Stimulated activated naive CD8-positive, alpha-beta T cell treated with anti-CD3 and anti-CD28 coated beads, Interleukin-15, amount 100 ng/mL, for 72 hours (primary cell): Measurements from ENCODE around the gene CCZ1.
A peak's percentile ranks its signal among the peaks of the same experiment; 100 is the strongest.
"Not testable (repeated sequence)": the region's sequence is repeated elsewhere in the genome, so short reads cannot be mapped to it uniquely, and the experiment has no call there.

ENCODE experiments used
- ATAC-seq: fragments of 150-1000 bp; cut with Tn5 transposase; 2 replicates; pipeline ENCODE4 v1.10.0; 2021; ENCODE audit warnings: mild to moderate bottlenecking, moderate library complexity
- DNase-seq, 2 donors: peaks; one replicate each; pipeline ENCODE4 v3.0.0; 2021 to 2022
- H3K27ac Mint-ChIP-seq, 2 donors: one replicate each; pipeline ENCODE4 v1.8.0; 2022; ENCODE audit warnings: mild to moderate bottlenecking in 2 of 2, mixed read lengths in 2 of 2, moderate library complexity in 2 of 2
- H3K27me3 Mint-ChIP-seq: one replicate; pipeline ENCODE4 v1.8.0; 2022; ENCODE audit warnings: mixed read lengths
- H3K4me1 Mint-ChIP-seq: one replicate; pipeline ENCODE4 v1.8.0; 2022; ENCODE audit warnings: mild to moderate bottlenecking, mixed read lengths
- H3K4me3 Mint-ChIP-seq, 2 donors: one replicate each; pipeline ENCODE4 v1.8.0; 2022; ENCODE audit warnings: mild to moderate bottlenecking in 2 of 2, mixed read lengths in 2 of 2, moderate library complexity in 1 of 2
- H3K9me3 Mint-ChIP-seq, 2 donors: one replicate each; pipeline ENCODE4 v1.8.0; 2022; ENCODE audit warnings: mixed read lengths in 2 of 2

CCZ1 gene

GRCh38 chr7:5898480-5899224, at the start of gene CCZ1:
Gene CCZ1, plus strand, starts transcription at chr7:5898733. Its CDS starts 67 bp downstream, at chr7:5898800.
- H3K27me3 Mint-ChIP-seq, H3K4me1 Mint-ChIP-seq, H3K9me3 Mint-ChIP-seq: not testable (repeated sequence)
- peak within 1 kb of the TSS; percentile 85 to 87 for H3K4me3 Mint-ChIP-seq
- peak within 1 kb of the TSS; percentile 89 to 94 for H3K27ac Mint-ChIP-seq
- peak; percentile 62 to 79 for DNase-seq
- ATAC-seq = peak; percentile 95

- H3K4me3 Mint-ChIP-seq = no peak overlapping the region
- no peaks in the 10 kb centered on the region for H3K4me1 Mint-ChIP-seq
- peak overlapping the region in 1 of 2 donors; percentile 24 for H3K27ac Mint-ChIP-seq
- no peaks in the 10 kb centered on the region for H3K9me3 Mint-ChIP-seq
- DNase-seq (no peak), ATAC-seq (no peak)
- no peaks in the 10 kb centered on the region for H3K27me3 Mint-ChIP-seq
Observed at GRCh38 chr7:5850944-5851343, 47.6 kb upstream of the CCZ1 start.

- H3K4me1 Mint-ChIP-seq = peaks cover 15% of the 10 kb centered on the region
- H3K27ac Mint-ChIP-seq = no peak overlapping the region
- ATAC-seq (no peak), DNase-seq (no peak)
- no peak overlapping the region for H3K4me3 Mint-ChIP-seq
- H3K27me3 Mint-ChIP-seq = no peaks in the 10 kb centered on the region
- no peaks in the 10 kb centered on the region for H3K9me3 Mint-ChIP-seq
Observed at GRCh38 chr7:5854738-5855137, 43.8 kb upstream of the CCZ1 start.

- not testable (repeated sequence) for H3K4me3 Mint-ChIP-seq, ATAC-seq, DNase-seq, H3K9me3 Mint-ChIP-seq, H3K27me3 Mint-ChIP-seq
- Mint-ChIP-seq H3K27ac (peak overlapping the region in 1 of 2 donors; percentile 34), H3K4me1 (peaks cover 15% of the 10 kb centered on the region)
Observed at GRCh38 chr7:5857041-5857575, 41.4 kb upstream of the CCZ1 start.

- Mint-ChIP-seq H3K4me3 (peak overlapping the region in 1 of 2 donors; percentile 24), H3K27ac (peak overlapping the region; percentile 65 to 80), H3K4me1 (peaks cover 15% of the 10 kb centered on the region)
- H3K27me3 Mint-ChIP-seq, H3K9me3 Mint-ChIP-seq: not testable (repeated sequence)
- DNase-seq = peak in 1 of 2 donors; percentile 28
- peak; percentile 78 for ATAC-seq
Observed at GRCh38 chr7:5858494-5858893, 40.0 kb upstream of the CCZ1 start.

- H3K4me1 Mint-ChIP-seq = peaks cover 14% of the 10 kb centered on the region
- not testable (repeated sequence) for ATAC-seq, H3K27ac Mint-ChIP-seq, DNase-seq, H3K27me3 Mint-ChIP-seq, H3K4me3 Mint-ChIP-seq, H3K9me3 Mint-ChIP-seq
Observed at GRCh38 chr7:5861281-5861680, 37.3 kb upstream of the CCZ1 start.

- DNase-seq, H3K9me3 Mint-ChIP-seq, H3K27ac Mint-ChIP-seq, H3K4me3 Mint-ChIP-seq, H3K4me1 Mint-ChIP-seq, ATAC-seq, H3K27me3 Mint-ChIP-seq: not testable (repeated sequence)
Observed at GRCh38 chr7:5862753-5863366, 35.7 kb upstream of the CCZ1 start.

GRCh38 chr7:5865279-5865931, 33.1 kb upstream of the CCZ1 start:
- DNase-seq, H3K4me1 Mint-ChIP-seq, H3K4me3 Mint-ChIP-seq, H3K9me3 Mint-ChIP-seq, H3K27me3 Mint-ChIP-seq, ATAC-seq: not testable (repeated sequence)
- H3K27ac Mint-ChIP-seq = peak overlapping the region in 1 of 2 donors; percentile 85

GRCh38 chr7:5867060-5867459, 31.5 kb upstream of the CCZ1 start:
- Mint-ChIP-seq H3K27ac (no peak overlapping the region), H3K9me3 (no peaks in the 10 kb centered on the region), H3K4me3 (no peak overlapping the region), H3K4me1 (no peaks in the 10 kb centered on the region), H3K27me3 (no peaks in the 10 kb centered on the region)
- DNase-seq (no peak), ATAC-seq (no peak)

- not testable (repeated sequence) for H3K4me1 Mint-ChIP-seq, H3K27ac Mint-ChIP-seq, H3K4me3 Mint-ChIP-seq, H3K9me3 Mint-ChIP-seq, DNase-seq, ATAC-seq, H3K27me3 Mint-ChIP-seq
Observed at GRCh38 chr7:5868928-5869341, 29.6 kb upstream of the CCZ1 start.

GRCh38 chr7:5869691-5870090, 28.8 kb upstream of the CCZ1 start:
- no peak overlapping the region for H3K27ac Mint-ChIP-seq
- ATAC-seq = no peak

GRCh38 chr7:5870311-5870710, 28.2 kb upstream of the CCZ1 start:
- H3K9me3 Mint-ChIP-seq = no peaks in the 10 kb centered on the region
- no peak overlapping the region for H3K27ac Mint-ChIP-seq
- no peak overlapping the region for H3K4me3 Mint-ChIP-seq
- H3K27me3 Mint-ChIP-seq = no peaks in the 10 kb centered on the region
- H3K4me1 Mint-ChIP-seq = no peaks in the 10 kb centered on the region
- ATAC-seq = no peak
- no peak for DNase-seq

More at GRCh38 chr7:5869691-5870090, 28.8 kb upstream of the CCZ1 start:
- H3K9me3 Mint-ChIP-seq = no peaks in the 10 kb centered on the region
- no peak for DNase-seq
- H3K4me1 Mint-ChIP-seq = no peaks in the 10 kb centered on the region
- no peak overlapping the region for H3K4me3 Mint-ChIP-seq
- no peaks in the 10 kb centered on the region for H3K27me3 Mint-ChIP-seq

GRCh38 chr7:5872326-5872725, 26.2 kb upstream of the CCZ1 start:
- Mint-ChIP-seq H3K4me1 (no peaks in the 10 kb centered on the region), H3K27me3 (no peaks in the 10 kb centered on the region), H3K27ac (no peak overlapping the region), H3K4me3 (no peak overlapping the region), H3K9me3 (no peaks in the 10 kb centered on the region)
- ATAC-seq (no peak), DNase-seq (no peak)

- not testable (repeated sequence) for H3K4me1 Mint-ChIP-seq
Observed at GRCh38 chr7:5879591-5879990, 18.9 kb upstream of the CCZ1 start.

GRCh38 chr7:5880106-5880505, 18.4 kb upstream of the CCZ1 start:
- DNase-seq, ATAC-seq, H3K27me3 Mint-ChIP-seq, H3K9me3 Mint-ChIP-seq, H3K4me3 Mint-ChIP-seq, H3K4me1 Mint-ChIP-seq, H3K27ac Mint-ChIP-seq: not testable (repeated sequence)

More at GRCh38 chr7:5879591-5879990, 18.9 kb upstream of the CCZ1 start:
- not testable (repeated sequence) for H3K27ac Mint-ChIP-seq, H3K9me3 Mint-ChIP-seq, H3K4me3 Mint-ChIP-seq, ATAC-seq, DNase-seq, H3K27me3 Mint-ChIP-seq

- DNase-seq, H3K27me3 Mint-ChIP-seq, H3K27ac Mint-ChIP-seq, H3K4me3 Mint-ChIP-seq, H3K9me3 Mint-ChIP-seq, H3K4me1 Mint-ChIP-seq, ATAC-seq: not testable (repeated sequence)
Observed at GRCh38 chr7:5884431-5884830, 14.1 kb upstream of the CCZ1 start.
